ENCODE data around the gene GPR160.
"Not testable (repeated sequence)": the region's sequence is repeated elsewhere in the genome, so short reads cannot be mapped to it uniquely, and the experiment has no call there.

The GPR160 gene, protein sequence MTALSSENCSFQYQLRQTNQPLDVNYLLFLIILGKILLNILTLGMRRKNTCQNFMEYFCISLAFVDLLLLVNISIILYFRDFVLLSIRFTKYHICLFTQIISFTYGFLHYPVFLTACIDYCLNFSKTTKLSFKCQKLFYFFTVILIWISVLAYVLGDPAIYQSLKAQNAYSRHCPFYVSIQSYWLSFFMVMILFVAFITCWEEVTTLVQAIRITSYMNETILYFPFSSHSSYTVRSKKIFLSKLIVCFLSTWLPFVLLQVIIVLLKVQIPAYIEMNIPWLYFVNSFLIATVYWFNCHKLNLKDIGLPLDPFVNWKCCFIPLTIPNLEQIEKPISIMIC
- total RNA-seq = 3.6 to 5.2 reads per million in 2 experiments

DNA sequence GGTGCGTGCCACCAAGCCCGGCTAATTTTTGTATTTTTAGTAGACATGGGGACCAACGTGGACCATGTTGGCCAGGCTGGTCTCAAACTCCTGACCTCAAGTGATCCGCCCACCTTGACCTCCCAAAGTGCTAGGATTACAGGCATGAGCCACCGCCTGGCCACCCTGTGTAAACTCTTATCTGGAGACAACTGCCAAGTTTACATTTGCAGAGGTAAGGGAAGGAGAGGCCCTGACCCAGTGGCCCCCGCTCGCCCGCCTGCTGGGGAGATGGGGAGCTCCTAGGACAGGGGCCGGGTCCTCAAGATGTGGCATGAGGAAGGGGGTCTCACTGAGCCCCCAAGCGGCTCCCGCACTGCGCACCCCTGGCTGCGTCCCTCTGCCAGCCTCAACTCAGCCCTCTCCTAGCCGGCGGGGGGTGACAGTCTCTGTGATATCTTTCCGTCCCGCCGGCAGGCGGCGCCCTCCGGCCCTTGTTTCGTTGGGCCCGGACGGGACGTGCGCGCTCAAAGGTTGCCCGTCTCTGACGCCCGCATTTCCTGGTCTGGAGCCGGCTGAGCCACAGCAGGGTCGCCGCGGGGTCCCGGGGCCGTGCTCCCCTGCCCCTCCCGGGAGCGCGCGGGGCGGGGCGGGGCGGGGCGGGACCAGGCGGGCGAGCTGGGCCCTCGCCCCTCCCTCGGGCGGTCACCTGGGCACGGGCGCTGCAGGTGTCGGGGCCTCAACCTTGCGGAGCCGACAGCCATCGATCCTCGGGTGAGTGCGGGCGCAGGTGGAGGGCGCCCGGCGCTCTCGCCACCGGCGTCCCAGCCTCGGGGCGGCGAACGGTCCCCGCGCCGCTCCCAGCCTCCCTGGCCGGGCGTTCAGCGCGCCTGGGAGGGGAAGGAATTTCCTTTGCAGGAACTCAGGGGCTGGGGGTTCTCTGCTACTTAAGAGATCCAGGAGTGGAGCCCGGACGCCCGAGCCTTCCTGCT lies at the start of gene GPR160:
Gene GPR160 (plus strand): TSS at position 533 of the 971 bp plus-strand sequence. CDS start 45,978 bp downstream, outside the sequence.
- DNase-seq (ENCODE audit: low read depth) = peak; percentile 58

DNA sequence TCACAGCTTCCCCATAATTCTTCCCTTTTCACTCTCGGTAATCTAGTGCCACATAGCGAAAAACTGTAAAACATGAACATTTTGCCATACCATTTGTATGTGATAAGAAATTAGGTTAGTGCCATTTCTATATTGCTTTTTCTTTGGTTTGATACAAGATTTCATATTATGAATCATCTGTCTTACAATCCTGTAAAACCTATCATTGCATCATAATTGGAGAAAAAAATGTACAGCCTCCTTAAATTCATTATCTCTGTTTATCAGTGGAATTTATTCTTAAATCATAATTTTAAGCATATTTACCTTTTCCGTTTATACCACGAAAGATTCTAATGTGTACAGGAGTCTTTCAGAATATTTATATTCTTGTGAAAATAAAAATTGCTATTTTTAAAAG lies 47.4 kb upstream of the GPR160 start:
- no peak for DNase-seq (ENCODE audit: low read depth)

DNA sequence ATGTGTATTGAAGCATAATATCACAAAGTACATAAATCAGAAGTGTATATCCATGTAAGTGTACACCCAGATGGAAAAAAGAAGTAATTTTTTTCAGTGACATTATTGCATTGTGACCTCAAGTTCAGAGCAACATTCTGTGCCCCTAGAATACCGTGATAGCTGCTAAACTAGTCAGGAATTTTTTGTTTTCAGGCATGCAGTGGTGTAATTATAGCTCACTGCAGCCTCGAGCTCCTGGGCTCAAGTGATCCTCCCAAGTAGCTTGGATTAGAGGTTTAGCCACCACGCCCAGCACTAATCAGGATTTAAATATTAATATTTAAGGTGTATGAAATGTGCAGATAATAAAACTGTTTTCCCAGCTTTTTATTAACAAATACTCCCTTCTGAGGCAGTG lies 45.6 kb upstream of the GPR160 start:
- DNase-seq (ENCODE audit: low read depth) = no peak

DNA sequence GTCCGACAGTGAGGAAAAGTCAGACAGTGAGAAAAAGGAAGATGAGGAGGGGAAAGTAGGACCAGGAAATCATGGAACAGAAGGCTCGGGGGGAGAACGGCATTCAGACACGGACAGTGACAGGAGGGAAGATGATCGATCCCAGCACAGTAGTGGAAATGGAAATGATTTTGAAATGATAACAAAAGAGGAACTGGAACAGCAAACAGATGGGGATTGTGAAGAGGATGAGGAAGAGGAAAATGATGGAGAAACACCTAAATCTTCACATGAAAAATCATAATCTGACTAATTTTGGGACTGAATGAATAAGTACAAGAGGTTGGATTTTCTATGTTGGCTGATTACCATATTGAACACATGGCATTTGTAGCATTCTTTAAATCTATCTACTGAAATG lies 45.0 kb upstream of the GPR160 start:
- no peak for DNase-seq (ENCODE audit: low read depth)

DNA sequence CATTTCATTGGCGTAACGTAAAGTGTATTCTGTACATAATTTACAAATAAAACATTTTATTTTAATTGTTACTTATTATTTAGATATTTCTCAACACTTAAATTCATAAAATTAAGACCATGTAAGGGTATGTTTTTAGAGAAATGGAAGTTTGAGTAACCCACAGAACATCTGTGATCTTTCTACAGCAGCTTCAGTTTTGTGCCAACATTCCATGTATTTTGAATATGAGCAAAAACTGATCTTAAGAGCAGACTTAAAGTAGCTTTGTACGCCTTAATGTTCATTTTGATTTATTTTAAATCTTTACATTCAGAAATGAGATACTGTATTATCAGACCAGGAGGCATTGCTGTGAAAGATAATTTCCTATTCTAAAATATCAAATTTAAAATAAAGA lies 44.0 kb upstream of the GPR160 start:
- no peak for DNase-seq (ENCODE audit: low read depth)

DNA sequence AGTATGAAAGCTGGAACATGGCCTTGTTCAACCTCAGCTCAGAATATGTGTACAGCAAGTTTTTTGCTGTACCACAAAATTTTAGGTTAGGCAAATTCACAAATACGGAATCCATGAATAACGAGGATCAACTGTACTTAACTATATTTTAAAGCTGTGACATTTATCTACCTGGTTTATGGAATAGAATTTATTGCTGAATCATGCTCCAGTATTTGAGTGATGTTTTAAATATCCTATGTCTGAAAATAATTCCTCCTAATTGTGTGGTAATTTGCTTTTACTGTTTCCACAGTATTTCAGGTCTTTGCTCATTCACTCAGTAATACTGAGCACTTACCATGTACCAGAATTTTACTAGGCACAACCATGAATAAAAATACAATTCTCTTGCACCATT lies 41.7 kb upstream of the GPR160 start:
- DNase-seq (ENCODE audit: low read depth) = no peak

DNA sequence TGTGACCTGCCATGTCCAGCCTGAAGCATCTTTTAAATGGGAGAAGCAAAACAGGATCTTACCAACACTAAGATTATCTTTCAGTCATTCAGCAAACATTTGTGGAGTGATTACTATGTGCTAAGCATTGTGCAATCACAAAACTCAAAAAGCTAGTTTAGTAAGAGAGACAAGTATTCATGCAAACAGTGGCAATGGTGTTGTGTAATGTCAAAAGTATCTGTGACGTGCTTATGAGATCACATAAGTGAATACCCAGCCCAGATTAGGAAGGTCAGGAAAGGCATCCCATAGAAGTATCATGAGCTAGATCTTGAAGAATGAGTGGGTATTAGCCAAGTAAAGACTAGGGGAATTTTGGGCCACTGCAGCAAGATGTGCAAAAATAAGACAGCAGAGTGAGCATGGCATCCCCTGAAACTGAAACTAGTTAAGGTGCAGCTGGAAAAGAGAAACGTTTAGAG lies 39.1 kb upstream of the GPR160 start:
- DNase-seq (ENCODE audit: low read depth) = no peak

DNA sequence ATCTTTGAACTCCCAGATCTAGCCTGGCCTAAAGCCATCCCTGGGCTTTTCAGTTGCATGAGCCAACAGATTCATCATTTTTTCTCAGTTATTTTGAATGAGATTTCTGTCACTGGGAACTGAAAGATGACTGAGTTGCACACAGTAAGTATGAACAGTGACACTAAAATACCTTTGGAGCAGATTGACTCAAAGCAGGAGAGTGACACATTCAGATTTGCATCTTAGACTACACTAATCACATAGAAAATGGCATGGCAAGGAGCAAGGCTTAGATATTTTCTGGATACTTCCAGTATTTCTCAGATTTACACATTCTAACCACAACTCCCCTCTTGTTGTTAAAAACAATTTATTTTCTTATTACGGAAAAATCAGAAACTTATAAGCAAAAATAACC lies 38.4 kb upstream of the GPR160 start:
- DNase-seq (ENCODE audit: low read depth) = no peak

DNA sequence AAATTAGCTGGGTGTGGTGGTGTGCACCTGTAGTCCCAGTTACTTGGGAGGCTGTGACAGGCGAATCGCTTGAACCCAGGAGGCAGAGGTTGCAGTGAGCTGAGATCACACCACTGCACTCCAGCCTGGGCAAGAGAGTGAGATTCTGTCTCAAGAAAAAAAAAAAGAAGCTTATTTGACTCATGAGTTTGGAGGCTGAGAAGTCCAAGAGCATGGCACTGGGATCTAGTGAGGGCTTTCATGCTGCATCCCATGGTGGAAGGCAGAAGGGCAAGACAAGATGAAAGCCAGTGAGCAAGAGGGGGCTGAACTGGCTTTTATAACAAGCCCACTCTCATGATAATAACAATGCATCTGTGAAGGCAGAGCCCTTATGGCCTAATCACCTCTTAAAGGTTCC lies 37.7 kb upstream of the GPR160 start:
- DNase-seq (ENCODE audit: low read depth) = no peak

DNA sequence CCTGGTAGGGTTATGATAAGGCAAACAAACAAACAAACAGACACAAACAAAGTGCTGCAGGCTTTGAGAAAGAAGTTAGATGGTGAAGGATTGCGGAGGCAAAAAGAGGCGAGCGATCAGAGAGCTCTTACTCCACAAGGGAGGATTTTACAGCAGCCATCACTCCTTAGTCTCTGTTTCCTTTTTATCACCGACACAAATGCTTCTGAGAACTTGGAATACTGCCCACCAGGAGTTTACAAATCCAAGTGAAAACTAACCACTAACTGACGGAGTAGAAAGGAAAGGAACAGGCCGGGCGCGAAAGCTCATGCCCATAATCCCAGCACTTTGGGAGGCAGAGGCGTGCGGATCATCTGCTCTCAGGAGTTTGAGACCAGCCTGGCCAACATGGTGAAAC lies 35.6 kb upstream of the GPR160 start:
- no peak for DNase-seq (ENCODE audit: low read depth)

DNA sequence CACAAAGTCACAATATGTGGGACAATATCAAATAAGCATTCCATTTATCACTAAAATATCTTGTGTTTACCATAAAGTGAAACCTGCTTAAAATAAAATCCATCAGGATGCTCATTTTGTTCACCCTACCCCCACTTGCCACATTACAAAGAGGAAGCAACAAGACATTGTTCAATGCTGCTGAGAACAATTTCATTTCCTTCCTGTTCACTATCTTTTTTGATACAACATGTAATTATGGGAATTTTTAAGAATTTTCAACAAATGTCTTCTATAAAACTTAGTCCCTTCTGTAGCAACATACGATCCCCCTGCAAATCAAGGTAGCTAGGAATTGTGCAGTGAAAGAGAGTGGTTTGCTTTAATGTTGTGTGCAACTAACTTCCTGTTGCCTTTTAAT lies 34.9 kb upstream of the GPR160 start:
- no peak for DNase-seq (ENCODE audit: low read depth)

DNA sequence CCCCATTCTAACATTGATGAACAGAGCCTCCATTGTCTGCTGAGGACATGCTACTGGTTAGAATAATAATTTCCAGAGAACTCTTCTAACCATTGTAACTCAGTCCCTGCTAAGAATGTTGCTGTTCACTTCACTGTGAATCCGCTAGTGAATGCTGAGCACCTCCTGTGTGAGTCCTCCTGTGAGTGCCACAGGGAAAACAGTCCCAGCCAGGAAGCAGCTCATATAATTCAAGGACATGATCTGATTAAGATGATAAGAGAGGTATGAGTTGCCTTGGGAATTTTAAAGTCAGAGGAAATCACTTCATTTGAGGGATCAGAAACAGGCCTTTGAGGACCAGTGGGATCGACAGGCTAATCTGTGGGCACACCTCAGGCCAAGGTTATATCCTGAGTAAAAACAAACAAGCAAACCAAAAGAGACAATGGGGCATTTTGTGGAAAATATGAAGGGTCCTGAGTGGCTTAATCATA lies 33.9 kb upstream of the GPR160 start:
- DNase-seq (ENCODE audit: low read depth) = no peak

DNA sequence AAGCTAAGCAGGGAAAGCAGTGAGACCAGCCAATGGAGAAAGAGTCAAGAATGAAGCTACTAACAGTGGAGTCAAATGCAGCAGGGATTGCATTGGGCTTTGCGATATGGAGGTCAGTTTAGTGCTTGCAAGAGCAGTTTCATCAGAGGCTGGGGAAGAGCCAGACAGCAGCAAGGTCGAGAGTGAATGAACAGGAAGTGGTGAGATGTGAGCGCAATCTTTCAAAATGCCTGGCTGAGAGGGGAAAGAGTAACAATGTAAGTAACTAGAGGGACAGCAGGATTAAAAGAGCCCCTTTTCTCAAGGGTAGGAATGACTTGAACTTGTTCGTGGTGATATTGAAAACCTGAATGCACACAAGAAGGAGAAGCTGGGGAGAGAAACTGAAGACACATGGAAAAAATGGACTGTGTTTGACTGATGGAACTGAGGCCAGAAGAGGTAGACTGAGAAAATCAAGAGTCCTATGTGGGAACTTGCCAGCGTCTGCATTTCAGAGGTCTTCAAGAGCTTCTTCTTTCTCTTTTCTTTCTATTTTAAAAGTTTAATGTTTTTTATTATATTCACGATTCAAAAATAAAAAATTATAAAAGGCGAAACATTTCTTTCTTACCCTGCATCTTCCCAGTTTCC lies 30.6 kb upstream of the GPR160 start:
- DNase-seq (ENCODE audit: low read depth) = no peak

DNA sequence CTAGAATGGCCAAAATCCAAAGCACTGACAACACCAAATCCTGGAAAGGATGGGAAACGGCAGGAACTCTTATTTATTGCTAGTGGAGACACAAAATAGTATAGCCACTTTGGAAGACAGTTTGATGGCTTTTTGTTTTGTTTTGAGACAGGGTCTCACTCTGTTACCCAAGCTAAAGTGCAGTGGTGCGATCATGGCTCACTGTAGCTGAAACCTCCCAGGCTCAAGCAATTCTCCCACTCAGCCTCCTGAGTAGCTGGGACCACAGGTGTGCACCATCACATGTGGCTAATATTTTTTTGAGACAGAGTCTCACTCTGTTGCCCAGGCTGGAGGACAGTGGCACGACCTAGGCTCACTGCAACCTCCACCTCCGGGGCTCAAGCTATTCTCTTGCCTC lies 27.3 kb upstream of the GPR160 start:
- DNase-seq (ENCODE audit: low read depth) = no peak

DNA sequence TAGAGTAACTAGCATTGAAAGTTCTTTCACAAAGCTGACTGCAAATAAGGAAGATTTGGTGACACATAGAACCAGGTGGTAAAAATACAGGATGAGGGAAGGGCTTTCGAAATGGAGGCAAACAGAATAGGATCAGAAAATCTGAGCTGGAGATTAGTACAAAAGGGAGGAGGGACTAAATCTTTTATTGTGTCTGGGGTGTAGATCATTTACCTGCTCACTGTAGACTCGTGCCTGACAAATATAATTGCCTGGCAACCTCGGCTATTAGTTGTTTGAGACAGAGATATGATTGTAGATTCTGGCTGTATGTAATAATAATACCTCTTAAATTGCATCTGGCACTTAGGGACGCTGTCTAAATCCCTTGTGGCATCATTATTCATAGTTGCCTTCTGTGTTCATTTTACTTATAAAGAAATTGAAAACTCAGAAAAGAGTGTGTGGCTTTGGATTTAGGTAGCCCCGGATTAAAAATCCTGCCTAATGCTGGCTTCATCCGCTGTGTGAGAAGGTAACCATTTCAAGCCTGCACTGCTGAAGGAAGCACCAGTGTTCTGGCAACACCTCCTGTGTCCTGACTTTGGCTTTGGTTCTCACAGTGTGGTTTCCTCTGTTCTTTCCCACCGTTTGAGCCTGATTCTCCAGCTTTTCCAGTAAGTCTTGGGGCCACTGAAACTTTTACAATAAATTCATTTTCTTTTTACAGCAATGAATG lies 25.0 kb upstream of the GPR160 start:
- DNase-seq (ENCODE audit: low read depth) = no peak

DNA sequence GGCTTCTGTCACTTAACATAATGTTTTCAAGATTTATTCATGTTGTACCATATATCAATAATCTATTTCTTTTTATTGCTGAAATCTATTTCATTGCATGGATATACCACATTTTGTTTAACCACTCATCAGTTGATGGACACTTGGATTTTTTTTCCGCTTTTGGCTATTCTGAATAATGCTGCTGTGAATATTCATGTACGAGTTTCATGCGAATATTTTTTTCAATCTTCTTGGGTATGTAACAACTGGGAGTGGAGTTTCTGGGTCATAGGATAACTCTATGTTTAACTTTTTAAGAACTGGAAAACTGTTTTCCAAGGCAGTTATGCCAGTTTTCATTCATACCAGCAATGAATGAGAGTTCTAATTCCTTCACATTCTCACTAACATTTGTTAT lies 21.7 kb upstream of the GPR160 start:
- no peak for DNase-seq (ENCODE audit: low read depth)

DNA sequence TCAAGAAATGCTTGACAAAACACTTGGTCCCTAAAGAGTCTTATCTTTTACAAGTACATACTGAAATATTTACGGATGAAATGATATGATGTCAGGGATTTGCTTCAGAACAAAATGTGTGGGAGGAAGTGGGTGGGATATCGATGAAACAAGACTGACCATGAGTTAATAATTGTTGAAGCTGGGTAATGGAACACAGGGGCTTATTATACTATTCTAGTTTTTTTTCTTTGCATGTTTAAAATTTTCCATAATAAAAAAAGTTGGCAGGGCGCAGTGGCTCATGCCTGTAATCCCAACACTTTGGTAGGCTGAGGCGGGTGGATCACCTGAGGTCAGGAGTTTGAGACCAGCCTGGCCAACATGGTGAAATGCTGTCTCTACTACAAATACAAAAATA lies 18.5 kb upstream of the GPR160 start:
- DNase-seq (ENCODE audit: low read depth) = not testable (repeated sequence)

DNA sequence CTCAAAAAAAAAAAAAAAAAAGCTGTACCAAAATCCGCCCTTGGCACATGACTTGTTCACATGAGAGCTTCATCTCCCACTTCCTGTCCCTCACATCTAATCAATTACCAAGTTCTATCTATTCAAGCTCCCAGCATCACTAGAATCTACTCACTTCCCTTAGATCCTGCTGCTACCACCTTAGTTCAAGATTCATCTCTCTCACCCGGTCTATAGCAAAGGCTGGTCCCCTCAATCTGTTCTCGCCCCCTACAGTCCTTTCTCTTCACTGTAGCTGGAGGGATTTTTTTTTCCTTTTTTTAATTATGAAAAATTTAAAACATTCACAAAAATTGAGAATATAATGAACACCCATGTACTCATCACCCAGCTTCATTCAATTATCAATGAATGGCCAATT lies 16.7 kb upstream of the GPR160 start:
- DNase-seq (ENCODE audit: low read depth) = no peak

DNA sequence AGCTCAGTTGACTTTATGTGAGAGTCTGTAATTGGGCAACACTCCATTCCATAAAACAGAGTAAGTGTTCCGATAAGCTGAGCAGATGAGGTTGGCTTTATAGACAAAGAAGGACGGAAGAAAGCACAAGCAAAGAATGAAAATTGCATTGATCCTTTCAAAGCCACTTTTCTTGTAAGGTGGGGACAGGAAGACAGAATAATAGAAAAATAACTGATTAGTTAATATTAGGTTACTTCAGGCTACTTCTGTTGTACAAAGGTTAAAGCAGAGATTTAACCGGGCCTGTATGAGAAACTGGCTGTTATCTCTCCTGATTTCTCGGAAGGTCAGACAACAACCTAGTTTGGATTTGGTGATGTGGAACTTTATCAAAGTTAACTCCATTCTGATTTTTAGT lies 15.5 kb upstream of the GPR160 start:
- no peak for DNase-seq (ENCODE audit: low read depth)

DNA sequence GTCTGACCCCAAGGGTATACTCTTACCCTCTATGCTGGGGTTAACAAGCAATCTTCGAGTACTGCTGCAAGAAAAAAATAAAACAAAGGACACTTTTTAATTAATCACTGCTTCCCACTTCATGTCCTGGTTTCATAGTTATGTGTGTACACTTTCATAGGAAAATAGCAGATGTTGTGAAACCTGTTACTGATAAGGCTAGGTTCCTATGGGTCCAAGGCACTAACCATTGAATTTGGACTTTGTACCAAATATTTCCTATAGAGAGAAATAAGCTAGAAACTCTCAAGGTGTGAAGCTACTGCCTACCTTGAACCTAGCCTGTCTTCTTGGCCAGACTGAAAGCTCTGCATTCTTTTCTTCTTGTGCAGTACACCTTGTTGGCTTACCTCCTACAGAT lies 14.6 kb upstream of the GPR160 start:
- DNase-seq (ENCODE audit: low read depth) = no peak

DNA sequence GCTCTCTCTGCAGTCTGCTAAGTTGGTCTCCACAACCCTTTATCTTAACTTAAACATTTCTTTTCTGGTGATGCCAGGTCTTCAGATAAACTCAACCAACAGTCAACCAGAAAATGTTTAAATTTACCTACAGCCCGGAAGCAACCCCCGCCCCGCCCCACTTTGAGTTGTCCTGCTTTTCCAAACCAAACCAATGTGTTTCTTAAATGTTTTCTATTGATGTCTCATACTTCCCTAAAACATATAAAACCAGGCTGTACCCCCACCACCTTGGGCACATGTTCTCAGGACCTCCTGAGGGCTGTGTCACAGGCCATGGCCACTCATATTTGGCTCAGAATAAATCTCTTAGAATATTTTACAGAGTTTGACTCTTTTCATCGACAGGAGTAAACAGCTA lies 13.2 kb upstream of the GPR160 start:
- DNase-seq (ENCODE audit: low read depth) = no peak

All from T follicular helper cell (primary cell).